Liver (tissue), 9 donors: Measurements from ENCODE around the gene DBN1. TPM values are rescaled to one million over a fixed set of nuclear protein-coding genes. Genes with fewer than 3 reads are reported as not detected.

Experiments
- DNase-seq: peaks from one replicate; pipeline ENCODE4 v3.0.0-alpha.2; 2017; ENCODE audit warnings: low spot score
- H3K27ac ChIP-seq, 2 donors: one replicate each; pipeline ENCODE4 v1.7.0; 2013; ENCODE audit warnings: inconsistent platforms in 2 of 2, low read length in 2 of 2, control low read depth in 1 of 2, low read depth in 1 of 2, mild to moderate bottlenecking in 1 of 2
- H3K27me3 ChIP-seq, 4 donors: one replicate each; pipeline versions ENCODE4 v1.6.1 to v1.7.0; 2013; ENCODE audit warnings: low read length in 3 of 4, inconsistent platforms in 1 of 4, mild to moderate bottlenecking in 1 of 4, moderate library complexity in 1 of 4; ENCODE audit not compliant: control insufficient read depth in 4 of 4, insufficient read depth in 4 of 4
- H3K36me3 ChIP-seq, 4 donors: one replicate each; pipeline versions ENCODE4 v1.6.1 to v1.7.0; 2013; ENCODE audit warnings: low read length in 3 of 4, mild to moderate bottlenecking in 3 of 4, low read depth in 1 of 4, moderate library complexity in 1 of 4; ENCODE audit not compliant: control insufficient read depth in 4 of 4, insufficient read depth in 3 of 4
- H3K4me1 ChIP-seq, 4 donors: one replicate each; pipeline versions ENCODE4 v1.6.1 to v1.7.0; 2013; ENCODE audit warnings: low read length in 3 of 4, mild to moderate bottlenecking in 3 of 4, moderate library complexity in 1 of 4; ENCODE audit not compliant: control insufficient read depth in 4 of 4, insufficient read depth in 4 of 4
- H3K4me3 ChIP-seq, 3 donors: one replicate each; pipeline versions ENCODE4 v1.6.1 to v1.7.0; 2013; ENCODE audit warnings: low read length in 3 of 3, control low read depth in 1 of 3, low read depth in 1 of 3, mild to moderate bottlenecking in 1 of 3
- H3K9ac ChIP-seq, 2 donors: one replicate each; pipeline ENCODE4 v1.7.0; 2013; ENCODE audit warnings: low read length in 2 of 2, mild to moderate bottlenecking in 2 of 2, moderate library complexity in 2 of 2, control low read depth in 1 of 2, low read depth in 1 of 2
- H3K9me3 ChIP-seq, 4 donors: one replicate each; pipeline versions ENCODE4 v1.6.1 to v1.7.0; 2013; ENCODE audit warnings: low read length in 3 of 4; ENCODE audit not compliant: control insufficient read depth in 4 of 4
- FOXA1 ChIP-seq: IDR thresholded peaks from 2 replicates; pipeline ENCODE4 v1.6.1; 2016; ENCODE audit warnings: antibody characterized with exemption
- FOXA2 ChIP-seq: IDR thresholded peaks from 2 replicates; pipeline ENCODE4 v1.6.1; 2016; ENCODE audit warnings: antibody characterized with exemption
- GABPA ChIP-seq, 2 donors: IDR thresholded peaks in 1 of 2; conservative IDR thresholded peaks in 1 of 2; 2 replicates each; pipeline ENCODE4 v1.6.1; 2016; ENCODE audit warnings: antibody characterized with exemption in 2 of 2, mild to moderate bottlenecking in 1 of 2, moderate library complexity in 1 of 2
- HNF4A ChIP-seq, 2 donors: conservative IDR thresholded peaks; 2 replicates each; pipeline ENCODE4 v1.6.1; 2016; ENCODE audit warnings: antibody characterized with exemption in 2 of 2, mild to moderate bottlenecking in 2 of 2
- HNF4G ChIP-seq: IDR thresholded peaks from 2 replicates; pipeline ENCODE4 v1.6.1; 2016; ENCODE audit warnings: antibody characterized with exemption
- JUND ChIP-seq, 2 donors: IDR thresholded peaks; 2 replicates each; pipeline ENCODE4 v1.6.1; 2016; ENCODE audit warnings: antibody characterized with exemption in 2 of 2
- NR2F2 ChIP-seq: IDR thresholded peaks from 2 replicates; pipeline ENCODE4 v1.6.1; 2016; ENCODE audit warnings: antibody characterized with exemption
- RAD21 ChIP-seq, 2 donors: IDR thresholded peaks; 2 replicates each; pipeline ENCODE4 v1.6.1; 2016; ENCODE audit warnings: antibody characterized with exemption in 2 of 2, mild to moderate bottlenecking in 2 of 2
- REST ChIP-seq: IDR thresholded peaks from 2 replicates; pipeline ENCODE4 v1.6.1; 2016; ENCODE audit warnings: antibody characterized with exemption, mild to moderate bottlenecking
- RXRA ChIP-seq, 2 donors: IDR thresholded peaks; 2 replicates each; pipeline ENCODE4 v1.6.1; 2017 to 2018; ENCODE audit warnings: antibody characterized with exemption in 2 of 2, mild to moderate bottlenecking in 1 of 2
- SP1 ChIP-seq: IDR thresholded peaks from 2 replicates; pipeline ENCODE4 v1.6.1; 2018; ENCODE audit warnings: antibody characterized with exemption, mild to moderate bottlenecking
- TAF1 ChIP-seq: conservative IDR thresholded peaks from 2 replicates; pipeline ENCODE4 v1.6.1; 2016; ENCODE audit warnings: antibody characterized with exemption, mild to moderate bottlenecking
- YY1 ChIP-seq: IDR thresholded peaks from 2 replicates; pipeline ENCODE4 v1.6.1; 2016; ENCODE audit warnings: antibody characterized with exemption, mild to moderate bottlenecking
- ZBTB33 ChIP-seq: IDR thresholded peaks from 2 replicates; pipeline ENCODE4 v1.6.1; 2016; ENCODE audit warnings: antibody characterized with exemption
- WGBS: extraction: QIAGEN DNeasy Blood & Tissue Kit; methylation state at CpG from one replicate; pipeline ENCODE4 v1.1.7; 2013; 5-methylcytosine and 5-hydroxymethylcytosine counted together
- polyA plus RNA-seq, 2 donors: library from polyadenylated mRNA; stranded (reverse) in 1 of 2; unstranded in 1 of 2; fragments of 200-250 nt in 1 of 2; fragments of >200 nt in 1 of 2; fragmentation: Nextera tagmentation in 1 of 2; extraction: Ambion mirVana in 1 of 2; gene quantifications; one replicate each; pipeline versions ENCODE4 v1.2.1 to v1.2.3, GENCODE V29; 2013 to 2015
- total RNA-seq, 2 donors: library from RNA; depleted of rRNA; stranded (reverse); fragments of >200 nt; gene quantifications; one replicate each; pipeline ENCODE4 v1.2.3, GENCODE V29; 2014
- TF ChIP-seq, protein P1 (sequence below): IDR thresholded peaks from 2 replicates; pipeline ENCODE4 v1.6.1; 2016; ENCODE audit warnings: antibody characterized with exemption
- TF ChIP-seq, protein P2 (sequence below): IDR thresholded peaks from 2 replicates; pipeline ENCODE4 v1.6.1; 2016; ENCODE audit warnings: antibody characterized with exemption
- donor health status: healthy.
- donor health status: healthy.
- donor health status: healthy.
- donor health status: healthy.
- donor health status: healthy.

DBN1 gene
- total and polyA plus RNA-seq, 4 donors: 1.5 to 4.9 (median 2.0) TPM

DNA sequence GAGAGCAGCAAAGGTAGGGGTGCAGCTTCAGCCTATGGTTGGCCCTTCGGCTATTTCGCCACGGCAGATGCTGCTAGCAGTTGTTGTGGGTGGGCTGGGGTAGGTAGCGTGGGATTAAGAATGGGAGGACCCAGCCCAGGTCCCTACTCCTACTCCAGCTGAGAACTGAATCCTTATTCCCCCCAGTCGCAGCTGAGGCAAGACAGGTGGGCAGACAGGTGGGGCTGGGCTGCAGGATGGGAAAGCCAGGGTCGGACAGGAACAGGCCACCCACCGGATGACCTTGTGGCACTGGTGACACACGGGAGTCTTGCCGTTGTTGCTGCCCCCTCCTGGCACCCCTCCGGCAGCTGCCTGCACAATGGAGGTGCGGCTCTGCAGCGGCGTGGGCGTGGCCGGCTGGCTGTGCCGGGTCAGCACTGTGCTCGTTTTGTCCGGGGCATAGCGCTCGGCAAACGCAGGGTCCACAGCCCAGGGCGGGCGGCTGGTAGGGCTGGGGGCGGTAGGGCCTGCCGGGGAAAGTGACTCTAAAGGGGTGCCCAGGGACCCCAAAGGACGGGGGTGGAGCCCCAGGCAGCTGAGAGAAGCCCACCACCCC, 15.8 kb upstream of the DBN1 start:
- TF ChIP-seq REST (no peak), ZBTB33 (no peak), RXRA (IDR thresholded peaks at IDR 0.05) (no peak), HNF4G (no peak), GABPA (IDR thresholded peaks at IDR 0.05 in 1 of 2, conservative IDR thresholded peaks at IDR 0.05 in 1 of 2) (no peak), HNF4A (conservative IDR thresholded peaks at IDR 0.05) (no peak), NR2F2 (no peak), TAF1 (no peak), FOXA2 (no peak), FOXA1 (no peak), YY1 (no peak)
- TF ChIP-seq, protein P1, sequence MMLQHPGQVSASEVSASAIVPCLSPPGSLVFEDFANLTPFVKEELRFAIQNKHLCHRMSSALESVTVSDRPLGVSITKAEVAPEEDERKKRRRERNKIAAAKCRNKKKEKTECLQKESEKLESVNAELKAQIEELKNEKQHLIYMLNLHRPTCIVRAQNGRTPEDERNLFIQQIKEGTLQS: no peak
- TF ChIP-seq, protein P2, sequence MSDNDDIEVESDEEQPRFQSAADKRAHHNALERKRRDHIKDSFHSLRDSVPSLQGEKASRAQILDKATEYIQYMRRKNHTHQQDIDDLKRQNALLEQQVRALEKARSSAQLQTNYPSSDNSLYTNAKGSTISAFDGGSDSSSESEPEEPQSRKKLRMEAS: no peak

DNA sequence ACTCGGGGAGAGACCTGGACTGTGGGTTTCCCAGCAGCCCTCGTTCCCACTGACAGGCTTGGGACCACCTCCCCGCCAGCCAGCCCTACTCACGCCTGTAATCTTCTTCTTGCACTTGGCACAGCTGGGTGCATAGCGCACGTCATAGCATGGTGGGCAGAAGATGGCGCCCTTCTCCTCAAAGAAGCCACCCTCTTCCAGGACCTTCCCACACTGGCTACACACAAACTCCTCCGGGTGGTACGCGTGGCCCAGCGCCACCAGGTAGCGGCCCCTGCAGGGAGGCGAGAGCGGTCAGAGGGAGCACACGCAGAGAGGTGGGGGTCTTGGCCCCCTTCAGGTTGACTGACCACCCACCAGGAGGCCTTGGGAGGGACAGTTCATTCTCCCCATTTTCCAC, 14.5 kb upstream of the DBN1 start:
- DNase-seq: no peak
- H3K27ac ChIP-seq: no peak overlapping the region
- H3K4me3 ChIP-seq: no peak overlapping the region
- no peak for TF ChIP-seq FOXA2
- TF ChIP-seq RAD21 (IDR thresholded peaks at IDR 0.05): no peak
- TF ChIP-seq REST: no peak
- no peak for TF ChIP-seq JUND (IDR thresholded peaks at IDR 0.05)
- TF ChIP-seq SP1: no peak
- TF ChIP-seq YY1: no peak
- TF ChIP-seq ZBTB33: no peak
- no peaks in the 10 kb centered on the region for H3K4me1 ChIP-seq
- peaks cover 0 to 4% (median under 1%) of the 10 kb centered on the region in 4 donors for H3K36me3 ChIP-seq
- no peaks in the 10 kb centered on the region for H3K9me3 ChIP-seq
- H3K9ac ChIP-seq: no peak overlapping the region
- no peaks in the 10 kb centered on the region for H3K27me3 ChIP-seq
- WGBS: 95% methylated on average over 15 of the region's 15 CpGs

More for the DNA sequence above, 15.8 kb upstream of the DBN1 start:
- Histone ChIP-seq H3K27ac (no peak overlapping the region), H3K4me3 (no peak overlapping the region), H3K9me3 (no peaks in the 10 kb centered on the region), H3K36me3 (peaks cover 0 to 4% (median under 1%) of the 10 kb centered on the region in 4 donors), H3K4me1 (no peaks in the 10 kb centered on the region), H3K27me3 (no peaks in the 10 kb centered on the region), H3K9ac (no peak overlapping the region)
- no peak for DNase-seq
- 81% methylated on average over 26 of the region's 26 CpGs for WGBS
